GM21619 (cell line): ENCODE results near the gene METTL6.
"Not testable (repeated sequence)": the region's sequence is repeated elsewhere in the genome, so short reads cannot be mapped to it uniquely, and the experiment has no call there.

Experiments used
- ATAC-seq: cut with Tn5 transposase; IDR thresholded peaks from one replicate; pipeline ENCODE4 v1.9.1; 2021; ENCODE audit not compliant: unreplicated experiment

Gene METTL6

DNA sequence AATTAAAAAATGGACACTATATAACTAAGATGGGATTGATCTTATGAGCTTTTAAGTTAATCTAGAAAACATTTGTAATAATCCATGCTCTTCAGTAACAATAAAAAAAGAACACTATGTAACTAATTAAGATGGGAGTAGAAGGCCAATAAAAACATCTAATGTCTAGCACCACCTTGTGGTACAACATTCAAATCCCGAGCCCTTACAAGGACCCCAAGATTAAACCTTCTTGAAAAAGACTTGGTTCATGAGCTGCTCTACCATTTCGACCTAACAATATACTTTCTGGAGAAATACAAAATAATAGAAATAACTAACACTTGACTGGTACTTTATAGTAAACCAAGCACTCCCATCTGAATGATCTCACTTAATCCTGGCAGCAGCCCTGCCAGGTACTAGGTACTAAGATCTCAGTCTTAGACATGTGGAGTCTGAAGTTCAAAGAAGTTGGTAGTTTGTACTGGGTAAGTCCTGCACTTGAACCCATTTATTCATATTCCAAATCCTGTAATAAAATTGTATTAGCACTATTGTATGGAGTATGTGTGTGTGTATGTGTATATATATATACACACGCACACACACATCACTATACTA is 21.8 kb downstream of the METTL6 start:
- no peak for ATAC-seq

DNA sequence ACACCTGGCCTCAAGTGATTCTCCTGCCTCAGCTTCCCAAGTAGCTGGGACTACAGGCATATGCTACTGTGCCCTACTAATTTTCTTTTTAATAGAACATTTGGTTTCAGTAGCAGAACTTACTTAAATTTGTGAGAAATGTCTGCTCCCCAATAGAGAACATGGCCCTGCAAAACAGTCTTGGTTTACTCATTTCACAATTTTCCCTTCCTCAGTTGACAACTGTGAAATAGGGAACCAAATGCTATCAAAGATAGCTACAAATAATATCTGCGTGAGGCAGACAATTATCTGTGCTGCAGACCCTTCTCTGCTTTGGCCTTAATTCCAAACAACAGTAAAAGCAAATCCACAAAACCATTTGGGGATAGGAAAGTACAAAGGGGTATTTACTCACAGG is 22.6 kb downstream of the METTL6 start:
- no peak for ATAC-seq

DNA sequence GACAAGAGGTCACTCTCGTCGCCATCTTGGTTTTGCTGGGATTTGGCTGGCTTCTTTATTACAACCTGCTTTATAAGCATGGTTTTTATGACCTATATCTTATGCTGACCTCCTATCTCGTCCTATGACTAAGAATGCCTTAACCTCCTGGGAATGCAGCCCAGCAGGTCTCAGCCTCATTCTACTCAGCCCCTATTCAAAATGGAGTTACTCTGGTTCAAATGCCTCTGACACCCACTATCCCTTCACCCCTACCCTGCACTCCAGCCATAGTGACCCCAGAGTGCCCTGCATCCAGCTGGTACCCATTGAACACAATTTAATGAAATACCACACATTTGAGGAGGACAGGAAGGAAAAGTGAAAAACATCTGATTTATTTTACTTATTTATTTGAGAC is 23.4 kb downstream of the METTL6 start:
- no peak for ATAC-seq

DNA sequence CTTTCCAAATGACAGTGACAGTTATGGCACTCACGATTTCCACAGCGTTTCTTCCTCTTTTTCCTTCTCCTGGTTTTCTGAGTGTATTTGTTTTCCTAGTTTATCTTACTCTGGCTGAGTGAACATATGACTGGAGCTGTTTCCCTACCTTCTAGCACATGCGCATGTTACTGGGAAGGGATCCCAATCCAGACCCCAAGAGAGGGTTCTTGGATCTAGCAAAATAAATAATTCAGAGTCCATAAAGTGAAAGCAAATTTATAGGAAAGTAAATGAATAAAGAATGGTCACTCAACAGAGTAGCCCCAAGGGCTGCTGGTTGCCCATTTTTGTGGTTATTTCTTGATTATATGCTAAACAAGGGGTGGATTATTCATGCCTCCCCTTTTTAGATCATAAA is 23.8 kb downstream of the METTL6 start:
- ATAC-seq, result no peak

DNA sequence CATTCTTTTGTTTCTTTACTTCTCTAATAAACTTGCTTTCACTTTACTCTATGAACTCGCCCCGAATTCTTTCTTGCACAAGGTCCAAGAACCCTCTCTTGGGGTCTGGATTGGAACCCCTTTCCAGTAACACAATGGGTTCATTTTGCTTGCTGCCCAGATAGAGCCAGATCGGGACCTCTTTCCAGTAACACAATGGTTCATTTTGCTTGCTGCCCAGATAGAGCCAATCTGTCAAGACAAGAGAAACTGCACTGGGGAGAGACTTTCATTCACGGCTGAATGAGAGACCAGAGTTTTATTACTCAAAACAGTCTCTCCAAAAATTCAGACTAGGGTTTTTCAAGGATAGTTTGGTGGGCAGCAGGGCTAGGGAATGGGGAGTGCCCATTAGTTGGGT is 25.4 kb downstream of the METTL6 start:
- no peak for ATAC-seq

DNA sequence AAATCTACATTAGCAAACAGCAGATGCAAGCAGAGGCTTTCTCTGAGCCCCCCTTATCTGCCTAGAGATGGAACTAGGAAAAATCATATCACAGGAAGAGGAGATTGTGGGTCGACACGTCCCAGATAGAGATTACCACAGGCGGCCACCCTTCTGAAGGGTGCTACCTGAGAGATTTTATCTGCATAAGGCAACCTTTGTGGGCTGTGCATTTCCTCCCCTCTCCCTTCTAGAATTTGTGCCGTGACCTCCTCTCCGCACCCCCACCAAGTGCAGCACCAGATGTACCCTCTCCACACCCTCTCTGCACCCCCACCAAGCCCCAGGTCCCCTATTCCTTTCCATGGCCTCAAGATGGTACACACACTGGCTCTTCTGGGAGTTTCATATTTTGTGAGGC is 27.4 kb downstream of the METTL6 start:
- no peak for ATAC-seq

DNA sequence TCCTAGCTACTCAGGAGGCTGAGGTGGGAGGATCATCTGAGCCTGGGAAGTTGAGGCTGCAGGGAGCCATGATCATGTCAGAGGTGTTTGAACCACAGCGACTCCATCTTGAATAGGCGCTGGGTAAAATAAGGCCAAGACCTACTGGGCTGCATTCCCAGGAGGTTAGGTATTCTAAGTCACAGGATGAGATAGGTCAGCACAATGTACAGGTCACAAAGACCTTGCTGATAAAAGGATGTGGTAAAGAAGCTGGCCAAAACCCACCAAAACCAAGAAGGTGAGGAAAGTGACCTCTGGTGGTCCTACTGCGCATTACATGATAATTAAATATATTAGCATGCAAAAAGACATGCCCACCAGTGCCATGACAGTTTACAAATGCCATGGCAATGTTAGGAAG is 28.6 kb downstream of the METTL6 start:
- ATAC-seq, result not testable (repeated sequence)

DNA sequence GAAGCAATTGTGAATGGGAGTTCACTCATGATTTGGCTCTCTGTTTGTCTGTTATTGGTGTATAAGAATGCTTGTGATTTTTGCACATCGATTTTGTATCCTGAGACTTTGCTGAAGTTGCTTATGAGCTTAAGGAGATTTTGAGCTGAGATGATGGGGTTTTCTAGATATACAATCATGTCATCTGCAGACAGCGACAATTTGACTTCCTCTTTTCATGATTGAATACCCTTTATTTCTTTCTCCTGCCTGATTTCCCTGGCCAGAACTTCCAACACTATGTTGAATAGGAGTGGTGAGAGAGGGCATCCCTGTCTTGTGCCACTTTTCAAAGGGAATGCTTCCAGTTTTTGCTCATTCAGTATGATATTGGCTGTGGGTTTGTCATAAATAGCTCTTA is 34.1 kb downstream of the METTL6 start:
- not testable (repeated sequence) for ATAC-seq

DNA sequence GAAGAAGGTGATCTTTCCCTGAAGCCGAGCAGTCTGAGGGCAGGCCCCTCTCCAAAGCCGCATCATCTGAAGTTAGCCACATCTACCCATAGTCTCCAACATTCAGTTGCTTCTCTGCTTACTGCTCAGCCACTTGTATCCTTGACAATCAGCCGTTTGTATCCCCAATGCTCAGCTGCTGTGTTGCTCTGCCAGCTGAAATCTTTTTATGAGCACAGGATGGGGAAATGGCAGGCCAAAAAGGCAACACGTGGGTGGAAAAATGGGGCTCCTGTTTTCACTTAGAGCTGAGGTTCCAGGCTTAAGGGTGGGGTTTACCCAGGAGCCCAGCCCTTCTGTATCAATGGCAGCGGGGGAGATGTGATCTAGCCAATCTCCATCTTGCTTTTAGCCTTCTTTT is 36.3 kb downstream of the METTL6 start:
- ATAC-seq, result no peak

DNA sequence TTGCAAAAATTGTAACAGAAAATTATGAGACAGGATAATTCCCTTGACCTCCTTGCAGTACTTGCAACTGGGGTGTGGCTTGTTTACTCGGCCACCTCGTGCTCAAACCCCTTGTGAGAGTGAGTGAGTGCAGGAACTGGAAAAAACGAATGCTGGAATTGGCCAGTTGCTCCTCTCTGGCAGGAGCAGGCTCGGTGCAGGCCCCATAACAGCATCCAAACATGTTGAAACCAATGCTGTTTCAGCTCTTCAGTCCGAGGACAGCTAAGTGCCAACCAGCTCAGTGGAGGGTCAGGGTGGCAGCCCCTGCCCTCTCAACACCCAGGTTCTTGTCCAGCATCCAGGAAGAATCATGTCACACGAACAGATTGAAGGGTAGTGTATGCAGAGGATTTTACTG is 36.9 kb downstream of the METTL6 start:
- no peak for ATAC-seq

DNA sequence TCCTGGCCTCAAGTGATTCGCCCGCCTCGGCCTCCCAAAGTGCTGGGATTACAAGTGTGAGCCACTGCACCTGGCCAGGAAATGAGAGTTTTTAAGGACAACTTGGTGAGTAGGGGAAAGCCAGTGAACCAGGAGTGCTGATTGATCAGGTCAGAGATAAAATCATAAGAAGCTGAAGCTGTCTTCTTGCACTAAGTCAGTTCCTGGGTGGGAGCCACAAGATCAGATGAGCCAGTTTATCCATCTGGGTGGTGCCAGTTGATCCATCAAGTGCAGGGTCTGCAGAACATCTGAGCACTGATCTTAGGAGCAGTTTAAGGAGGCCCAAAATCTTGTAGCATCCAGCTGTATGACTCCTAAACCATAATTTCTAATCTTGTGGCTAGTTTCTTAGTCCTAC is 39.0 kb downstream of the METTL6 start:
- ATAC-seq, result not testable (repeated sequence)

DNA sequence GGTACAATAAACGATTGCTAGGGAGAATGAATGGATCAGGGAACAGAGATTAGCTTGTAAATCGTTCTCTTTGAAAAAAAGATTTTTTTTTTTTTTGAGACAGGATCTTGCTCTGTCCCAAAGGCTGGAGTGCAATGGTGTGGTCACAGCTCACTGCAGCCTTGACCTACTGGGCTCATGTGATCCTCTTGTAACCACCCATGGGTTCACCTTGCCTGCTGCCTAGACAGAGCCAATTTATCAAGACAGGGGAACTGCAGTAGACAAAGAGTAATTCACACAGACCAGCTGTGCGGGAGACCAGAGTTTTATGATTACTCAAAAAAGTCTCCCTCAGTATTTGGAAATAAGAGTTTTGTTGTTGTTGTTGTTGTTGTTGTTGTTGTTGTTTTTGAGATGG is 39.6 kb downstream of the METTL6 start:
- ATAC-seq, result no peak

DNA sequence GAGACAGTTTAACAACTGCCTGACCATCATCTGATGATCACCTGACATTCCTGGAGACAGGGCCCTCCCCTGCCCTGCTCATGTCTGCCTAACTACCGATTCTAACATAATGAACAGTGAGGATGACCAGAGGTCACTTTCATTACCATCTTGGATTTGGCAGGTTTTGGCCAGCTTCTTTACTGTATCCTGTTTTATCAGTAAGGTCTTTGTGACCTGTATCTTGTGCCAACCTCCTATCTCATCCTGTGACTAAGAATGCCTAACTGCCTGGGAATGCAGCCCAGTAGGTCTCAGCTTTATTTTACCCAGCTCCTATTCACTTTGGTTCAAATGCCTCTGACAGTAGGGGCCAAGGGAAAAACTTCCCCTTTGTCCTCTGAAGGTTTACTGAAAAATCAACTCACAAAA is 40.2 kb downstream of the METTL6 start:
- no peak for ATAC-seq

DNA sequence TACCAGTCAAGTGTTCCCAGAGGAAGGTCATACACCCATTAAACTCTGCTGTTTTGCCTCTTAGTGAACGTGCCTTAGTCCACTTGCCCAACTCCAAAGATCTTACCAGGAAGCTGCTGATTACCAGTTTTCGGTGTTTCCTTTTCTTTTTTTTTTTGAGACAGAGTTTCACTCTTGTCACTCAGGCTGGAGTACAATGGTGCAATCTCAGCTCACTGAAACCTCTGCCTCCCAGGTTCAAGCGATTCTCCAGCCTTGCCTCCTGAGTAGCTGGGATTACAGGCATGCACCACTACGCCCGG is 40.7 kb downstream of the METTL6 start:
- not testable (repeated sequence) for ATAC-seq

DNA sequence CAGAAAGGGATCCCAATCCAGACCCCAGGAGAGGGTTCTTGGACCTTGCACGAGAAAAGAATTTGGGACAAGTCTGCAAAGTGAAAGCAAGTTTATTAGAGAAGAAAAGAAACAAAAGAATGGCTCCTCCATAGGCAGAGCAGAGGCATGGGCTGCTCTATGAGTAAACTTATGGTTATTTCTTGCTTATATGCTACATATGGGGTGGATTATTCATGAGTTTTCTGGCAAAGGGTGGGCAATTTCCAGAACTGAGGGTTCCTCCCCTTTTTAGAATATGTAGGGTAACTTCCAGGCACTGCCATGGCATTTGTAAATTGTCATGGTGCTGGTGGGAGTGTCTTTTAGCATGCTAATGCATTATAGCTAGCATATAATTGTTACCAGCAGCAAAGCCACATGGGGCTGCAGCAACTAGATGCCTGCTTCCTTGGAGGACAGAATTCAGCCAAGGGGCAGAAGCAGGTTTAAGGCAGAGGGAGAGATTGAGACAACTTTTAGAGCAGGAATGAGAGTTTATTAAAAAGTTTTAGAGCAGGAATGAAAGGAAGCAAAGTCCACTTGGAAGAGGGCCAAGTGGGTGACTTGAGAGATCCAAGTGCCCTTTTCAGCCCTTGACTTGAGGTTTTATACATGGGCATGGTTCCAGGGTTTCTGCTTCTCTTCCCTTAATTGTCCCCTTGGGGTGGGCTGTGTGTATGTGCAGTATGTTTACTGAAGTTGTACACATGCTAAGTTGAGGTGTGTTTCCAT is 41.3 kb downstream of the METTL6 start:
- ATAC-seq, result no peak

DNA sequence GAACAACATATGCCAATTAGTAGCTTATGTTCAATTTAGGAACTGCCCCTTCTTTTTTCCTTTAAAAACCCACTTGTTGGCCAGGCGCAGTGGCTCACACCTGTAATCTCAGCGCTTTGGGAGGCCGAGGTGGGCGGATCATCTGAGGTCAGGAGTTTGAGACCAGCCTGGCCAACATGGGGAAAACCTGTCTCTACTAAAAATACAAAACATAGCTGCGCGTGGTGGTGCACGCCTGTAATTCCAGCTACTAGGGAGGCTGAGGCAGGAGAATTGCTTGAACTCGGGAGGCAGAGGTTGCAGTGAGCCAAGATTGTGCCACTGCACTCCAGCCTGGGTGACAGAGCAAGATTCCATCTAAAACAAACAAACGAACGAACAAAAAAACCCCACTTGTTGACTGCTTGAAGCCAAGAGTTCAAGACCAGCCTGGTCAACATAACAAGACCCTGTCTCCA is 42.1 kb downstream of the METTL6 start:
- not testable (repeated sequence) for ATAC-seq

DNA sequence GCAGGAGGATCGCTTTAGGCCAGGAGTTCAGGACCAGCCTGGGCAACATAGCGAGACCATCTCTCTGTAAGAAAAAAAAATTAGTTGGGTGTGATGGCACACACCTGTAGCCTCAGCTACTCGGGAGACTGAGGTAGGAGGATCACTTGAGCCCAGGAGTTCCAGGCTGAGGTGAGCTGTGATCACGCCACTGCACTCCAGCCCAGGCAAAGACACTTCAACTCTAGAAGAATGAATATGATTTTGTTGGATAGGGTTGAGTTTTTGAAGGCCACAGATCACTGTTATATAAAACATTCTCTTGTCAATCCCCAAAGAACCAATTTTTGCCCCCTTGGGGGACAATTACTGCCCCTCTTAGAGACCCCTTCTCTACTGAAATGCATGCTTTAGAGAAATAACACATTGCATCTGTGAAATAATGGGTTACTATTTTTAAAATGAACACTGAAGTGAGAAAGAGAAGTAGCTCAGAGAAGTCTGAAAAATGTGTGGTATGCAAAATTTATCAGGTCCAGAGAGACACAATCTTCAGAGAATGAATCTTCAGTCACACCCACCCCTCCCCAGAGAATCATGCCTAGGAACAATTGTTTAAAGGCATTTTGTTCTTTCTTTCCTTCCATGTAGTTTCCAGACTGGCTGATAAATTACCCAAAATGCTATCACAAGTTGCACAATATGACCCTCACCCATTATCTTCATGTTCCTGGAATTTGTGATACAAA is 42.7 kb downstream of the METTL6 start:
- ATAC-seq, result peak; percentile 86

DNA sequence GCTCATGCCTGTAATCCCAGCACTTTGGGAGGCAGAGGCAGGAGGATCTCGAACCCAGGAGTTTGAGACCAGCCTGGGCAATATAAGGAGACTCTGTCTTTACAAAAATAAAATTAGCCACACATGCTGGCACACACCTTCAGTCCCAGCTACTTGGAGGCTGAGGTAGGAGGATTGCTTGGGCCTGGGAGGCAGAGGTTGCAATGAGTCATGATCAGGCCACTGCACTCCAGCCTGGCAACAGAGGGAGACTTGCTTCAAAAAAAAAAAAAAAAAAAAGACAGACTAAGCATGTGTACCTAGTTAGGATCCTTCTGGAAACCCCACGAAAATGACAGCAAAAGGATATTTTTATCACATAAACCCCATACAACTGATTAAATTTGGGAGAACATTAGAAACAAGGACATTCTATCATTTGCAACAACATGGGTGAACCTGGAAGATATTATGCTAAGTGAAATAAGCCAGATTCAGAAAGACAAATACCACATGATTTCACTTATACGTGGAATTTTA is 44.9 kb downstream of the METTL6 start:
- no peak for ATAC-seq

DNA sequence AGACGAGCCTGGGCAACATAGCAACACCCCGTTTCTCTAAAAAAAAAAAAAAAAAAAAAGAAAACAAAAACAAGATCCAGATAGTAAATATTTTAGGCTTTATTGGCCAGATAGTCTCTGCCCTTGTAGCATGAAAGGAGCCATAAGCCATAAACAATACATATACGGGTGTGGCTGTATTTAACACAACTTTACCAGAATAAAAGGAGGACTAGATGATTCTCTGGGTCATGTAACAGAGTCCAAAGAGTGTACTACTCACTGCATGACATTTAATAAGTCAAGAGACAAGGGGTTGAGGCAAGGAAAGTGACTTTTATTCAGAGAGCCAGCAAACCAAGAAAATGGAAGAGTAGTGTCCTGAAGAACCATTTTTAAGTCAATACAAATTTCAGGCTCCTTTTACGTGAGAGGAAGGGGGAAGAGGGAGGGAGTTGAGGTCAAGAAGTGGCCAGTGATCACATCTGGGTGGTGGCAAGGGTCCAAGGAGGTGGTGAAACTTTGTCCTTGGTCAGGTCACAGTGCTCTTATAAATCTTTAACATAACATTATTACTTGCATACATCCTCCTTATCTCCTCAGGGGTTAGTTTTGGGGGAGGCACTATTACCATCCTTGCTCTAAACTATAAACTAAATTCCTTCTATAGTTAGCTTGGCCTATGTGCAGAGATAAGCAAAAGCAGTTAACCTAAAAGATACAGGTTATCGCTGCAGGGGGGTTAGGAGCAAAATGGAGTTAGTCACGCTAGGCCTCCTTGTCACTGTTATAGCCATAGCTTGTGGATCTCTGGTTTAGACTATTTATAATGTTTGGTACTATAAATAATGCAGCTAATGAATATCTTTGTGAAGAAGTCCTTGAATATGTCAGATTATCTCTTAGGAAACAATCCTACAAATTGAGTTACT is 46.1 kb downstream of the METTL6 start:
- no peak for ATAC-seq

DNA sequence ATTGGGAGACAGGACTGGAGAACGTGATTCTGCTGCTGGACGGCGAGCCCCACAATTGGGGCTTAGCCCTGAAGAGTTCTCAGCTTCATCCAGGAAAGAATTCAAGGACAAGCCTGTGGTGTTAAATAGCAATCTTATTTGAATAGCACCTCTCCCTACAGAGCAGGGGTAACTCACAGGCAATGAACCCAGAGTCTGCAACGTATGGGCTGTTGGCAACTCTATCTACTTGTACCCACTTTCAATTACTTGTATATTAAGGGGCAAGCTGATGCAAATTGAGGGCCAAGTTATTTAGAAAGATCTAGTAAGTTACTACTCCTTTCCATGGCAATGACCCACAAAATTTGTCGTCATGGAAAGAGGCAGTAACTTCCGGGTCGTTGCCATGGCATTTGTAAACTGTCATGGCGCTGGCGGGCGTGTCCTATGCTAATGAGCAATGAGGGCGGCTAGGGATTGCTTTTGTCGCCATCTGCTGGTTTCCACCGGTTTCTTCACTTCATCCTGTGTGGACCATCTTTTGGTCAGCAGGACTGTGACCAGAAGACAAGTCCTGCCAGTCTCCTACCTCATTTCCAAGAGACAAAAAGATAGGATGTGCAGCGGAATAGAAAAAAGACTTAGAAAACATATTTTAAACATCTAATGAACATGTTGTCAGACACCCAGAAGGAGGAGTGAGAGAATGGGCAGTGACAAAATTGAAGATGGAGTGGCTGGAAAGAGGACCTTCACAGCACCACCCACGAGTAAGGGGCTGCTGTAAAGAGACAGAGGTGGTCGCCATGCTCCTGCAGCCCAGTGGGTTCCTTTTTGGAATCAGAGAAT is 49.2 kb downstream of the METTL6 start:
- ATAC-seq, result peak; percentile 96
